Stimulated activated CD4-positive, alpha-beta T cell treated with anti-CD3 and anti-CD28 coated beads, Interleukin-15, amount 100 ng/mL, for 24 hours (primary cell): ENCODE data around the gene PPAT.
"Not testable (repeated sequence)": the region's sequence is repeated elsewhere in the genome, so short reads cannot be mapped to it uniquely, and the experiment has no call there.

ENCODE experiments used
- DNase-seq: peaks from one replicate; pipeline ENCODE4 v3.0.0-alpha.2; 2020

The PPAT gene

GRCh38 chr4:56372774-56373173, 62.6 kb downstream of the PPAT start:
- no peak for DNase-seq

- DNase-seq: no peak
Observed at GRCh38 chr4:56371426-56372220, 63.8 kb downstream of the PPAT start.

GRCh38 chr4:56370377-56370776, 65.0 kb downstream of the PPAT start:
- no peak for DNase-seq

GRCh38 chr4:56362981-56363380, 72.4 kb downstream of the PPAT start:
- DNase-seq: not testable (repeated sequence)

GRCh38 chr4:56360071-56360470, 75.3 kb downstream of the PPAT start:
- no peak for DNase-seq

GRCh38 chr4:56356650-56357049, 78.8 kb downstream of the PPAT start:
- DNase-seq: no peak

- no peak for DNase-seq
Observed at GRCh38 chr4:56348576-56348975, 86.8 kb downstream of the PPAT start.

- DNase-seq: no peak
Observed at GRCh38 chr4:56345458-56345857, 90.0 kb downstream of the PPAT start.
